Fibroblast of lung (primary cell): ENCODE results near the gene LAIR1.

Source experiments
- EZH2 ChIP-seq: IDR thresholded peaks from 2 replicates; pipeline ENCODE4 v1.5.1; 2012; ENCODE audit warnings: low read length, control low read depth, mild to moderate bottlenecking; ENCODE audit errors: missing control alignments
- TF ChIP-seq, protein P1 (sequence below), 2 donors: IDR thresholded peaks in 1 of 2; conservative IDR thresholded peaks in 1 of 2; 1 replicate in 1 of 2; 2 replicates in 1 of 2; pipeline ENCODE4 v1.5.1; 2011 to 2012; ENCODE audit warnings: low read length in 2 of 2, control low read depth in 1 of 2, inconsistent platforms in 1 of 2, low read depth in 1 of 2, mild to moderate bottlenecking in 1 of 2

DNA sequence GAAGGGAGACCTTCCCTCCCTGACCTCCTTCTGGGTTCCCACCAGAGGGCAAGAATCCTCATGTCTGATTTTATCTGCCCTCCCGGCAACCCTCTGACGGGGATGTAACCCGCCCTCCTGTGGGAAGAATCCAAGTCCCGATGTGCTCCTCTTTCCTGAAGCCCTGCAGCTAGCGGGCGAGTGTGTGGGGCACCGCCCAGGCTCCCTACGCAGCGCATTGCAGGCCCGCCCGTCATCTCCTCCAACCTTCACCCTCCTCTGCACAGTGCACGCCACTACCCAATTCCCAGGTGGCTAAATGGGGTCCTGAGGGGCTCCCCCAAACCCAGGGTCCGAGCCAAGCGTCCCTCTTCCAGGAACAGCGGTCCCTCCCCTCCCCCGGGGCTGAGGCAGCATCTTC is 7.3 kb downstream of the LAIR1 start:
- TF ChIP-seq EZH2, result no peak
- TF ChIP-seq, protein P1, sequence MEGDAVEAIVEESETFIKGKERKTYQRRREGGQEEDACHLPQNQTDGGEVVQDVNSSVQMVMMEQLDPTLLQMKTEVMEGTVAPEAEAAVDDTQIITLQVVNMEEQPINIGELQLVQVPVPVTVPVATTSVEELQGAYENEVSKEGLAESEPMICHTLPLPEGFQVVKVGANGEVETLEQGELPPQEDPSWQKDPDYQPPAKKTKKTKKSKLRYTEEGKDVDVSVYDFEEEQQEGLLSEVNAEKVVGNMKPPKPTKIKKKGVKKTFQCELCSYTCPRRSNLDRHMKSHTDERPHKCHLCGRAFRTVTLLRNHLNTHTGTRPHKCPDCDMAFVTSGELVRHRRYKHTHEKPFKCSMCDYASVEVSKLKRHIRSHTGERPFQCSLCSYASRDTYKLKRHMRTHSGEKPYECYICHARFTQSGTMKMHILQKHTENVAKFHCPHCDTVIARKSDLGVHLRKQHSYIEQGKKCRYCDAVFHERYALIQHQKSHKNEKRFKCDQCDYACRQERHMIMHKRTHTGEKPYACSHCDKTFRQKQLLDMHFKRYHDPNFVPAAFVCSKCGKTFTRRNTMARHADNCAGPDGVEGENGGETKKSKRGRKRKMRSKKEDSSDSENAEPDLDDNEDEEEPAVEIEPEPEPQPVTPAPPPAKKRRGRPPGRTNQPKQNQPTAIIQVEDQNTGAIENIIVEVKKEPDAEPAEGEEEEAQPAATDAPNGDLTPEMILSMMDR (conservative IDR thresholded peaks at IDR 0.05 in 1 of 2, IDR thresholded peaks at IDR 0.05 in 1 of 2; ENCODE audit: low read depth in 1 of 2, low read length in 2 of 2), result no peak
